ENCODE measurements around the gene SYNE1.

DNA sequence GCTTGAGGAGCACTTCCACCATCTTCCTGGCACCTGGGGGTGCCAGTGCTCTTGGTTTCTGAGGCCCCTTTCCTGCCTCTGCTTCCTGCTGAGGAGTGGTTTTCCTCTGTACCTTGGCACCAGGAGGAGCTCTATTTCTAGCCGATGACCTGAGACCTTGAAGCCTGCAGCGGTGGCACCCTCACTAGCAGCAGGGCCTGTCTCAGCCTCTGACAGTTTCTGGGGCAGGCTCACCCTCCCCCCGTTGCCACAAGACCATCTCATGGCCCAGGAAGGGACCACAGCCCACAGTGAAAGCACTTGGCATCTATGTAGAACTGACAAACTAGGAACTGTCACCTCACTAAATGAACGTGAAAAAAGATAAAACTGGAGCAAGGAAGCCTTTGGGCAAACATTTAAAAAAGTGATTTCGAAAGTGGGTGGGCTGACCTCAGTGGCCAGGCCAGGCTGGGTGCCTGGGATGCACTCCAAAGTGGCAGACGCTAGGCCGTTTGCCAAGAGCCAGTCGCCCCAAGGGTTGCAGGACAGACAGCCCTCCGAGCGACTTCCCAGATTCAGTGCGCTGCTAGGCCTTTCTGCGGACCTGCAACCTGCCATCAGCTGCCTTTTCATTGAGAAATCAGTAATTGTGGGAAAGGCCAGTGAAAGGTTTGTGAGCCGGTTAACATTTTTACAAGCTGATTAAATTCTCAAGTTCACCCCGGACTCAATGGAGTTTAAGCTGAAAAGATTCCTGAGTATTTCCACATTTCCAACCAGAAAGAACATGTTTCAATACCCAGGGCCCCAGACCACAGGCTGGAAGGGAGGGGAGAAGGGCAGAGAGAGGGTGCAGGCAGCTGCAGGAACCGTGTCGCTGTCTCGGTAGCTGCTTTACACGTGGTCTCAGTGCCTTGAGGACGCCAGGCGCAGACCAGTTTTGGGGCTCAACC is 526.0 kb downstream of the SYNE1 start:
- TF ChIP-seq POLR2A (IDR thresholded peaks at IDR 0.05; ENCODE audit: control extremely low read depth in 1 of 2, low read depth in 2 of 2, low read length in 2 of 2): no peak
- TF ChIP-seq EP300 (IDR thresholded peaks at IDR 0.05; ENCODE audit: borderline replicate concordance in 1 of 2, low read depth in 2 of 2, low read length in 2 of 2): no peak
- no peak for TF ChIP-seq ASH2L (IDR thresholded peaks at IDR 0.05; ENCODE audit: low read length)
- TF ChIP-seq, protein P1, sequence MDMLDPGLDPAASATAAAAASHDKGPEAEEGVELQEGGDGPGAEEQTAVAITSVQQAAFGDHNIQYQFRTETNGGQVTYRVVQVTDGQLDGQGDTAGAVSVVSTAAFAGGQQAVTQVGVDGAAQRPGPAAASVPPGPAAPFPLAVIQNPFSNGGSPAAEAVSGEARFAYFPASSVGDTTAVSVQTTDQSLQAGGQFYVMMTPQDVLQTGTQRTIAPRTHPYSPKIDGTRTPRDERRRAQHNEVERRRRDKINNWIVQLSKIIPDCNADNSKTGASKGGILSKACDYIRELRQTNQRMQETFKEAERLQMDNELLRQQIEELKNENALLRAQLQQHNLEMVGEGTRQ (IDR thresholded peaks at IDR 0.05; ENCODE audit: low read length): no peak
- TF ChIP-seq TCF12 (IDR thresholded peaks at IDR 0.05; ENCODE audit: low read depth, low read length): no peak
- TF ChIP-seq SIN3A (conservative IDR thresholded peaks at IDR 0.05 in 1 of 2, IDR thresholded peaks at IDR 0.05 in 1 of 2; ENCODE audit: low read depth in 1 of 2, low read length in 2 of 2): no peak
- no peak for TF ChIP-seq EZH2 (IDR thresholded peaks at IDR 0.05; ENCODE audit: low read depth, low read length, severe bottlenecking)

Data from H1 (cell line).